OCI-LY3 (cell line): ENCODE results near the gene TAS2R39.
"Not testable (repeated sequence)": the region's sequence is repeated elsewhere in the genome, so short reads cannot be mapped to it uniquely, and the experiment has no call there.

Experiments used
- CTCF ChIP-seq: fragments of 200-600, 300-600 bp; sonication (generic); IDR thresholded peaks from 2 replicates; pipeline ENCODE4 v1.5.1; 2014; ENCODE audit warnings: antibody characterized with exemption, low read length, low read depth
- EZH2phosphoT487 ChIP-seq: fragments of 200-600 bp; shearing (Covaris generic); IDR thresholded peaks from 2 replicates; pipeline ENCODE4 v1.6.1; 2018; ENCODE audit warnings: antibody characterized with exemption, mixed run types, low read depth

GRCh38 chr7:143150696-143151095 lies 32.5 kb upstream of the TAS2R39 start:
- TF ChIP-seq CTCF, EZH2phosphoT487: not testable (repeated sequence)
